ENCODE measurements around the gene VIPR2. TPM values are rescaled to one million over a fixed set of nuclear protein-coding genes. Genes with fewer than 3 reads are reported as not detected.

Gene VIPR2
- total RNA-seq, 4 donors from 2014 or later = 0.38 to 2.4 (median 0.56) TPM

- TF ChIP-seq CTCF (IDR thresholded peaks at IDR 0.05; ENCODE audit: low read depth) = no peak
These were observed 15.8 kb upstream of the VIPR2 start for GRCh38 chr7:159160450-159160849.

GRCh38 chr7:159159731-159160130, 15.1 kb upstream of the VIPR2 start:
- TF ChIP-seq CTCF (IDR thresholded peaks at IDR 0.05; ENCODE audit: low read depth) = no peak

GRCh38 chr7:159158888-159159405, 14.3 kb upstream of the VIPR2 start:
- no peak for TF ChIP-seq CTCF (IDR thresholded peaks at IDR 0.05; ENCODE audit: low read depth)

GRCh38 chr7:159158125-159158887, 13.6 kb upstream of the VIPR2 start:
- no peak for TF ChIP-seq CTCF (IDR thresholded peaks at IDR 0.05; ENCODE audit: low read depth)

- TF ChIP-seq CTCF (IDR thresholded peaks at IDR 0.05; ENCODE audit: low read depth) = no peak
These were observed 13.0 kb upstream of the VIPR2 start for GRCh38 chr7:159157714-159158113.

- TF ChIP-seq CTCF (IDR thresholded peaks at IDR 0.05; ENCODE audit: low read depth) = no peak
These were observed 12.0 kb upstream of the VIPR2 start for GRCh38 chr7:159156436-159157245.

- TF ChIP-seq CTCF (IDR thresholded peaks at IDR 0.05; ENCODE audit: low read depth) = no peak
These were observed 10.7 kb upstream of the VIPR2 start for GRCh38 chr7:159155410-159155809.

Data from subcutaneous adipose tissue (tissue), 4 donors.